SK-N-SH treated with all-trans-retinoic acid at 6 μM for 48 hours (cell line): ENCODE results near the gene IRF7.

Experiments
- ARNTL ChIP-seq: fragments of 450-650 bp; formaldehyde crosslinking; IDR thresholded peaks from 2 replicates; pipeline ENCODE4 v1.5.0; 2020; ENCODE audit warnings: low read depth, mild to moderate bottlenecking, moderate library complexity, borderline replicate concordance
- CREB5 ChIP-seq: fragments of 250-450 bp; sonication (Bioruptor Pico); IDR thresholded peaks from 2 replicates; pipeline ENCODE4 v1.5.1; 2020; ENCODE audit warnings: low read depth, mild to moderate bottlenecking, moderate library complexity
- CSDC2 ChIP-seq: fragments of 250-450 bp; sonication (Bioruptor Pico); IDR thresholded peaks from 2 replicates; pipeline ENCODE4 v1.5.0; 2020; ENCODE audit warnings: mild to moderate bottlenecking, moderate library complexity
- PATZ1 ChIP-seq: fragments of 250-450 bp; sonication (Bioruptor Pico); IDR thresholded peaks from 2 replicates; pipeline ENCODE4 v1.8.0; 2020; ENCODE audit warnings: mild to moderate bottlenecking, moderate library complexity, borderline replicate concordance
- RARB ChIP-seq: fragments of 250-450 bp; sonication (Bioruptor Pico); IDR thresholded peaks from 2 replicates; pipeline ENCODE4 v1.8.0; 2021; ENCODE audit warnings: mild to moderate bottlenecking, moderate library complexity
- TSHZ2 ChIP-seq: fragments of 250-450 bp; sonication (Bioruptor Pico); IDR thresholded peaks from 2 replicates; pipeline ENCODE4 v1.5.0; 2020; ENCODE audit warnings: mild to moderate bottlenecking, moderate library complexity
- ZC3H10 ChIP-seq: fragments of 250-450 bp; sonication (Bioruptor Pico); IDR thresholded peaks from 2 replicates; pipeline ENCODE4 v1.5.1; 2021; ENCODE audit warnings: mild to moderate bottlenecking, moderate library complexity
- ZFP3 ChIP-seq: fragments of 250-450 bp; sonication (Bioruptor Pico); IDR thresholded peaks from 2 replicates; pipeline ENCODE4 v1.5.0; 2020; ENCODE audit warnings: mild to moderate bottlenecking, moderate library complexity
- ZFP30 ChIP-seq: fragments of 450-650 bp; formaldehyde crosslinking; IDR thresholded peaks from 2 replicates; pipeline ENCODE4 v1.5.0; 2022; ENCODE audit warnings: mild to moderate bottlenecking, moderate library complexity
- ZNF8 ChIP-seq: fragments of 450-650 bp; formaldehyde crosslinking; IDR thresholded peaks from 2 replicates; pipeline ENCODE4 v1.5.0; 2020; ENCODE audit warnings: mild to moderate bottlenecking, moderate library complexity
- TF ChIP-seq, protein P1 (sequence below): fragments of 250-450 bp; sonication (Bioruptor Pico); IDR thresholded peaks from 2 replicates; pipeline ENCODE4 v1.8.0; 2021; ENCODE audit warnings: low read depth, mild to moderate bottlenecking, moderate library complexity, borderline replicate concordance

- TF ChIP-seq ARNTL, result no peak
- TF ChIP-seq ZFP3 (CRISPR knock-in tag), result no peak
- TF ChIP-seq CSDC2 (CRISPR knock-in tag), result no peak
- no peak for TF ChIP-seq PATZ1 (CRISPR knock-in tag)
- no peak for TF ChIP-seq ZFP30 (CRISPR knock-in tag)
- no peak for TF ChIP-seq RARB
- TF ChIP-seq CREB5 (CRISPR knock-in tag), result no peak
- no peak for TF ChIP-seq ZNF8 (CRISPR knock-in tag)
- TF ChIP-seq, protein P1, sequence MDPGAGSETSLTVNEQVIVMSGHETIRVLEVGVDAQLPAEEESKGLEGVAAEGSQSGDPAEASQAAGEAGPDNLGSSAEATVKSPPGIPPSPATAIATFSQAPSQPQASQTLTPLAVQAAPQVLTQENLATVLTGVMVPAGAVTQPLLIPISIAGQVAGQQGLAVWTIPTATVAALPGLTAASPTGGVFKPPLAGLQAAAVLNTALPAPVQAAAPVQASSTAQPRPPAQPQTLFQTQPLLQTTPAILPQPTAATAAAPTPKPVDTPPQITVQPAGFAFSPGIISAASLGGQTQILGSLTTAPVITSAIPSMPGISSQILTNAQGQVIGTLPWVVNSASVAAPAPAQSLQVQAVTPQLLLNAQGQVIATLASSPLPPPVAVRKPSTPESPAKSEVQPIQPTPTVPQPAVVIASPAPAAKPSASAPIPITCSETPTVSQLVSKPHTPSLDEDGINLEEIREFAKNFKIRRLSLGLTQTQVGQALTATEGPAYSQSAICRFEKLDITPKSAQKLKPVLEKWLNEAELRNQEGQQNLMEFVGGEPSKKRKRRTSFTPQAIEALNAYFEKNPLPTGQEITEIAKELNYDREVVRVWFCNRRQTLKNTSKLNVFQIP (CRISPR knock-in tag), result no peak
- TF ChIP-seq ZC3H10, result no peak
- TF ChIP-seq TSHZ2, result no peak
Measured at GRCh38 chr11:623349-623869, 7.7 kb upstream of the IRF7 start.
